ENCODE results near the gene FAM76B.

The FAM76B gene

GRCh38 chr11:95791709-95792033 lies 2.1 kb upstream of the FAM76B start:
- DNase-seq: no peak

GRCh38 chr11:95790933-95791708 lies 1.5 kb upstream of the FAM76B start:
- peak; percentile 40 for DNase-seq

DNA sequence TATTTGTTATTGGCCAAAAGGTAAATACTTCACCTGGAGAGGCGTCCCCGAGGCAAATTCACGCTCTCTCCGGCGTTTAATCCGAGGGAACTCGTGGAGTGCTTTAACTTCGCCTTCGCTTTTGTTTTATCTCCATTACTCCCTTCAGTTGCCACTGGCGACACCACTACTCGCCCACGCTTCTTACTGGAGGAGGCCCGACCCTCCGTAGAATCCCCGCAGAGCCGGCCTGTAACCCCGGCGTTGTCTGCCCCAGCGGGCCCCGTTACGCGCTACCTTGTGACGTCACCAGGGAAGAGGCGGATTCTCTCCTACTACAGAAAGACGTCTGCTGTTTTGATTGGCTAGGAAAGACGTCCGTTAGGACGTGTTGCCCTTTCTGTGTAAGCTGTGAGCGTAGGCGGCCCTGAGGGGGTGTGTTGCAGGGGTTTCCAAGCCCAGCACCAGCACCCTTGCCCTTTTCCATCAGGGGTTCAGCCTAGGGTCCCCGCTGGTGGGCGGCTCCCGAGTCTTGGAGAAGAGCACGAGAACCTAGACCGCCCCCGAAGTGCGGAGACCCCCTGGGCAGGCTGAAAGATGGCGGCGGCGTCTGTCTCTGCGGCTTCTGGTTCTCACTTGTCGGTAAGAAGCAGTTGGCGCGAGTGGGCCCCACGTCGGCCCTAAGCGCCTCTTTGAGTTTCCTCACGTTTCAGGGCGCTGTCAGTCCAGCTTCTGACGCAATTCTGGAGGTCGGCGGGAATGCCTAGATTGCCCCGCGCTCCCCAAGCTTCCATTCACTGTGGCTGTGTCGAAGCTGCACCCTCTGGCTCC lies 746 bp upstream of the FAM76B start, which contains the start of gene CEP57:
TSS of gene CEP57 (plus strand) at position 376 of the 810 bp plus-strand sequence. CDS start at position 577, 201 bp downstream.
- peak; percentile 99 for DNase-seq

DNA sequence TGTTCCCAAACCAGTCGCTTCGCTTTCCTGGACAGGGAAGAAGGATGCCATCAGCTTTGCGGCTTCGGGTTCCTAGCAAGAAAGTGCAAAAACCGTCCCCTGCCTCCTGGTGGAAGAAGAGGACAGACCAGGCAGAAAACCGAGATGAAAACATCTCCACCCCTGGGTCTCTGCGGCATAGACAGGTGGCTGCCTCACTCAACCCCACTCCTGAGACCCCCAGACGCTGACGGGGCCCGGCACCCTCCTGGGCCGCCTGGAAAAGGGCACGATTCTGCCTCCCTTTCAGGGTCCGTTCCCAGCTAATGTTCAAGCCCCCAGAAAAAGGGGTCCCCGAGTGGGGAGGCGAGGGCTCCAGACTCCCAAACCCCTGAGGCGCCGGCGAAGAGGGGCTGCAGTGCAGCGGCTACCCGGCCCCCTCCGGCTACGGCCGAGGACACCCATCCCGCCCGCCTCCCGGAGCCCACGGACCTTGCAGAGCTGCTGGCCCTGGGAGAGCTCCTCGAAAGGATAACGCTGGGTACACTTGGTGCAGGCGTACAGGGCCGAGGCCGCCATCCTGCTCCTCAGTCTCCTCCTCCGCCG lies 569 bp downstream of the FAM76B start:
- DNase-seq: peak; percentile 39

DNA sequence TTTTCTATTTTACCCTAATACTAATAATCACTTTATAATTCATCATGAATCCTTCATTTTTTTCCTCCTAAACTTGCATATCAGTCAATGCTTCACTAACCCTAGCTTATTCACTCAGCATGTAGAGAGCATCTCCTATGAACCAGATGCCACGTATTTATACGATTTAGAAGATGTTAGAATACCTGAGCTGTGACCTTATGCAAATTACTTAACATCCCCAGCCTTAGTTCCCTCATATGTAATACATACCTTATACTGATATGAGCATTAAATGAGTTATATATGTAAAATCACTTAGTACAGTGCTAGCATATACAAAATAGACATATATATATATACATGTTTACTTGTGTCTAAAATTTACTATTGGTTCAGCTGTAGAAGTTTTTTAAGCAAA lies 9.0 kb downstream of the FAM76B start:
- DNase-seq: no peak

GRCh38 chr11:95778699-95779098 lies 10.9 kb downstream of the FAM76B start:
- no peak for DNase-seq

- no peak for DNase-seq
These were observed 12.7 kb downstream of the FAM76B start for GRCh38 chr11:95776859-95777258.

- peak; percentile 10 for DNase-seq
These were observed 21.1 kb downstream of the FAM76B start for GRCh38 chr11:95768521-95768920.

- peak; percentile 64 for DNase-seq
These were observed 22.1 kb downstream of the FAM76B start for GRCh38 chr11:95767498-95767897.

GRCh38 chr11:95766701-95767100 lies 22.9 kb downstream of the FAM76B start:
- no peak for DNase-seq

DNA sequence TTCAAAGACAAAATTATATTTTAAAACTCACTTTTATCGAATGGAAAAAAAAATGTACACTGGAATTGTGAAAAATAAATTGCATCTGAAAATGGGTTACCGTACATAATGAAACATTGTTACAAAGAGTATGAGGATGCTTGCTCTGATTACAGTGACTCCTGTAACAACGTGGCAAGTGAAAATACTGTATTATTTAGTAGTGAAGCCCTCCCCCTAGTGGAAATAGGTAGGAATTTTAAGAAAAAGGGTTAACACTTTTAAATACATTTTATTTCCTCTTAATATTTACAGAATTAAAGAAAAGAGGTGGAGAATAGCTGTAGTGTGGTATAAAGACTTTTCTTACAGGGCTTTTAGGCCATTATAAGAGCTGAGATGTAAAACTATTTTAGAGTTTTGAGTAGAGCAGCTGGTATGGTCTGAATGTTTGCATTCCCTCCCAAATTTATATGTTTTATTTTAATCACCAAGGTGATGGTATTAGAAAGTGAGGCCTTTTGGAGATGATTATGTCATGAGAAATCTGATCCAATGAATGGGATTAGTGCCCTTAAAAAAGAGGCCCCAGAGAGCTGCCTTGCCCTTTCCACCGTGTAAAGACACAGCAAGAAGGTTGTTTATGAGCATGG lies 25.2 kb downstream of the FAM76B start:
- peak; percentile 68 for DNase-seq

- peak; percentile 48 for DNase-seq
These were observed 27.0 kb downstream of the FAM76B start for GRCh38 chr11:95762534-95762933.

DNA sequence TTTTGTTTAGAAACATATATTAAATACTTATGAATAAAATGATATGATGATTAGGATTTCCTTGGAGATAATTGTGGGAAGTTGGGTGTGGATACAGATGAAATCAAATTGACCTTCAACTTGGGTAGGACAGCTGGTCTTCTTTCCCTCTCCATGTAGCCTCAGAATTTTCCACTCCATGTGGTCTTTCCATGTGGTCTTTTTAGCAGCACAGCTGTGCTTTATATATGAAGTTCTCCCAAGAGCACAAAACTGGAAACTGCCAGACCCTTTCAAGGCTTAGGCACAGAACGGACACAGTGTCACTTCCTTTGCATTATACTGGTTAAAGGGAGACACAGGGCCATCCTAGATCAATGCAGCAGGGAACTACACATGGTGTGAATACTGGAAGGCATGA lies 28.6 kb downstream of the FAM76B start:
- no peak for DNase-seq

DNA sequence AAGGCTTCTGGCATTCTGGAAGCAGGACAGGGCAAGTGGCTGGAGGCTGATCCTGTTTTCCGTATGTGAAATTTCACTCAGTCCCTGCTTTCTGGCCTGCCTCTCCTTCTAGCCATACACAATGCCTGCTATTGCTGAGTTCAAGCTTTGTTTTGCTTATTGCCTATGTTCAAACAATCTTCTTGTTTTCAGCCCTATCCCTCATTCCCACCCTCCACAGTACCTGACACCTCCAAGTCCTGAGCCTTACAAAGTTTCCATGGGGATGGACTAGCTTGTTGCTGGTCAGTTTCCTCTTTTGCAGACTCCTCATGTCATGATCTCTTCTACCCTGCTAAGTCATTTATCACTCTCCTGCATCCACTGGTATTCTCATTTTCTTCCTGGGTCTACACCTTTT lies 38.1 kb downstream of the FAM76B start:
- DNase-seq: no peak

GRCh38 chr11:95750101-95750500 lies 39.5 kb downstream of the FAM76B start:
- DNase-seq: no peak

DNA sequence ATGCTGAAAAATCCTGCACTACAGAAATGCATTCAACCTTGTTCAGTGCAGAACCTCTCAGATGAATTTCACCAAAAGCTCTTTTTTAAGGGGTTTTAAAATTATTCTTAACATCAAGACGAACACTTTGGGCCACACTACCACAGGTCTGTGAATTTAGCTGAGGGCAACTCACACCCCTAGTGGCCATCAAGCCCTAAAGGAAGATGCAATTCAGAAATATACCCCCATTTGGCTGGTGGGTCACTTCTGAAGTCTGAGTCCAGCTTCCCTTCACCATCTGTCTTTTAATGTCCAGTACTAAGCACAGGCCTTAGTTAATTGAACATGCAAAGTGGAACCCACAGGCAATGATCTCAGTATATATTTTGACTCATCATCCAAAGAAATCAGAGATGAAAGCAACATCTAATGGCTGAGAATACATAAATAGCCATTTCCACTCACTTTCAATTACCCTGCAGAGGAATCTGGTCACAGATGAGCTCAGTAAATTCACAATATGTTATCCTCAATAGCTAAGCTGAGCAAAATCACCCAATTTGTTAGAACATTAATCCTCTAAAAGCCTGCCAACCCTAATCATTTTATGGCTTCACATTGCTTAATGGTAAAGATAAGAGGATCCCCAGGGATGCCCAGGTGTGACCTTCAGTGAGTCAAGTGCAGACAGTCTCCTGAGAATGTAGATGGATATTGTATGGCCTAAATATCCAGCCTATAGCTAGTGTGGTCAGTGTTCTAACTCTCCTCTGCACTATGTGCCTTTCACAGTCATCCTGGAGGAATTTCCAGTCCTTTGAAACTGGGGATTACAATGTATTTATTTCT lies 50.3 kb downstream of the FAM76B start:
- no peak for DNase-seq

DNA sequence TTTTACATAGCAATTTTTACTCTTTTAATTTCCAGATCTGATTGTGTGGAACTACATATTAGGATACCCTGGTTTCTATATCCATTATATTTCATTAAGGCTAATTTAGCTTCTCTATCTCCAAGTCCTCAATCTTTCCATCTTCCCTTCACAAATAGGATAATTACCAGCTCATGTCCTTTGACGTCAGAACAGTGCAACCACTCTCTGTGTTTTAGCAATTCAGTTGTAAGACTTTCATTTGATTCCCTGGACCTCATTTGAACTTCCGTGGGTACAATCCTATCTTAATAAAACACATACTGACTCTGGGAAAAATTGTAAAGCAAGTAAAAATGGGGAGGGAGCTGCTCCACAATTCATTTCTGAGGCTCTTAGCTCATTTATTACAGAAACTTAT lies 52.8 kb downstream of the FAM76B start:
- DNase-seq: peak; percentile 9

DNA sequence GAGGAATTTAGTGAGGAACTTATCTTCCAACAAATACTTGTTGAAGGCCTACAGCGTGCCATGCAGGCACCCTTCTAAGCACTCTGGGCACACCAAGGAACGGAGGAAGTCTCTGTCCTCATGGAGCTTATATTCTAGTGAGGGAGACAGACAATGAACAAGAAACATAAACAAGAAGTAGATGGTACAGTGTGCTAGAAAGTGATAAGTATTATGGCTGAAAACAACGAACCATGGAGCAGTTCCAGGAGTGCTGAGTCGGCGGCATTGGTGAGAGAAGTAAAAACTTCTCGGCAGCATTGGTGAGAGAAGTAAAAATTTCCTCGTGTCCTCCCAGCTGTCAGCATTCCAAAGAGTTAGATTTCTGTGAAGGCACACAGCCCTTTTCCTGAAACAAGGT lies 53.2 kb downstream of the FAM76B start:
- DNase-seq: no peak

- no peak for DNase-seq
These were observed 55.5 kb downstream of the FAM76B start for GRCh38 chr11:95734009-95734572.

DNA sequence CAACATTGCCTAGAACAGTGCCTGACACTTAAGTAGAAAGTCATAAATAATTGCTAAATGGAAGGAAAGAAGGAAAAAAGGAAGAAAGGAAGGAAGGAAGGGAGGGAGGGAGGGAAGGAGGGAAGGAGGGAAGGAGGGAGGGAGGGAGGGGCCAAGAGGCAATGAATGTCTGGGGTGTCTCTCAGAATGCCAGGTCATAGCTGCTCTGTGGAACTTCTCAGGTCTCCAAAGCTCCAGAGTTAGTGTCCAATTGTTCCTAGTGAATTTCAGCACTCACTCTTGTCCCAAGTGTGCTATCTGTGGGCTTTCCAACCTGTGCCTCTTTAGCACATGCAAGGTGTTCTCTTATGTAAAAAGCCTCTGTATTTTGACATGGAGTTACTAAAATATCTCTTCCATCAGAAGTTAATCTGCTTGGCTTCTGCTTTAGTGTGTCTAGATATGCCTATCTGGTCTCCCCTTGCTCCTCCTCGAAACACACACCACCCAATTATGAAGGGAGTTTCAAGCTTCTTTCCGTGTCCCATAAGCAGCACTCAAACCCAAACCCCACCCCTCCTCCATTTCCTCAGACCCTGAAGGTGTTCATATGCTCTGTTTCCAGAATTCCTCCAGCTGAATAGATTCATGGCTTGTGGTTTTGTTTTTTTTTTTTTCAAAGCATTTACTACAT lies 56.5 kb downstream of the FAM76B start:
- DNase-seq: no peak

DNA sequence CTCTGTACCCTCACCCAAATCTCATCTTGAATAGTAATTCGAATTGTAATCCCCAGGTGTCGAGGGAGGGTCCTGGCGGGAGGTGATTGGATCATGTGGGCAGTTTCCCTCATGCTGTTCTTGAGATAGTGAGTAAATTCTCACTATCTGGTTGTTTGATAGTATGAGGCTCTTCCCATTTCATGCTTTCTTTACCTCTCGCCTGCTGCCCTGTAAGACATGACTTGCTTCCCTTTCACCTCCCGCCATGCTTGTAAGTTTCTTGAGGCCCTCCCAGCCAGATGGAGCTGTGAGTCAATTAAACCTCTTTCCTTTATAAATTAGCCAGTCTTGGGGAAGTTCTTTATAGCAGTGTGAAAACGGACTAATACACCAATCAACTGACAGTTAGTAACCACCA lies 60.1 kb downstream of the FAM76B start:
- DNase-seq: no peak

DNA sequence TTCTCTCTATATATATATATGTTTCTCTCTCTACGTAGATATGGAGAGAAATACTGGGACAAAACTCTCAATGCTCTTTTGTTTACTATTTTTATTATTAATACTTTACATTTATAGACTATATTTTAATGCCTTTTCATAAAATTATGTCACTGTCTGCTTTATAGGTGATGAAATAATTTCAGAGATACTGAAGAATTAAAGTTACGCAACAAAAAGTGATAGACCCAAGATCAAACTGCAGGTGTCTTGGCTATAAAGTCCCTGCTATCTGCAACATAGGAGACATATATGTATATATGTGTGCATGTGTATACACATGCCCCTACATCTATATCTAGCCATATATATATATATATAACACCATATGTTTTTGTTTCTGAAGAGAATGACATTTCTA lies 60.8 kb downstream of the FAM76B start:
- DNase-seq: no peak

Measured in fibroblast of skin of right quadriceps (primary cell).